K562 (cell line): ENCODE measurements around the gene VTN. TPM values are rescaled to one million over a fixed set of nuclear protein-coding genes. Genes with fewer than 3 reads are reported as not detected.

ENCODE experiments used
- AFF4 ChIP-seq: sonication (generic); formaldehyde crosslinking; IDR thresholded peaks from 2 replicates; pipeline ENCODE4 v1.8.0; 2023; ENCODE audit warnings: mild to moderate bottlenecking, missing genetic modification reagents
- CREB1 ChIP-seq, 2 experiments: sonication (generic) in 1 of 2; formaldehyde crosslinking in 1 of 2; IDR thresholded peaks; 2 replicates each; pipeline versions ENCODE4 v1.6.1 to v1.8.0; 2012 to 2022; ENCODE audit warnings: inconsistent platforms in 1 of 2, mild to moderate bottlenecking in 1 of 2, missing genetic modification reagents in 1 of 2, moderate library complexity in 1 of 2
- ESRRA ChIP-seq: fragments of 450-650 bp; IDR thresholded peaks from 2 replicates; pipeline ENCODE4 v1.6.1; 2014; ENCODE audit warnings: low read depth, mild to moderate bottlenecking, moderate library complexity, borderline replicate concordance
- MAZ ChIP-seq, 2 experiments: fragments of 450-650 bp in 1 of 2; sonication (generic) in 1 of 2; formaldehyde crosslinking; IDR thresholded peaks in 1 of 2; conservative IDR thresholded peaks in 1 of 2; 2 replicates each; pipeline versions ENCODE4 v1.4.0 to v1.5.0; 2020; ENCODE audit warnings: mild to moderate bottlenecking in 1 of 2, missing genetic modification reagents in 1 of 2
- NCOA4 ChIP-seq: fragments of 450-650 bp; IDR thresholded peaks from 2 replicates; pipeline ENCODE4 v1.6.1; 2018; ENCODE audit warnings: mild to moderate bottlenecking; ENCODE audit not compliant: partially characterized antibody
- POLR2G ChIP-seq: fragments of 200-400 bp; formaldehyde crosslinking; IDR thresholded peaks from 2 replicates; pipeline ENCODE4 v1.6.1; 2017; ENCODE audit warnings: low read depth, mild to moderate bottlenecking, antibody characterized with exemption, low read length, moderate library complexity
- RBBP5 ChIP-seq: fragments of 200-600 bp; sonication (generic); IDR thresholded peaks from 2 replicates; pipeline ENCODE4 v1.6.1; 2012; ENCODE audit warnings: borderline replicate concordance, mild to moderate bottlenecking, low read length, control low read depth, inconsistent platforms; ENCODE audit not compliant: insufficient read depth, poor library complexity, severe bottlenecking
- RBM22 ChIP-seq: fragments of 200-400 bp; formaldehyde crosslinking; IDR thresholded peaks from 2 replicates; pipeline ENCODE4 v1.6.1; 2018; ENCODE audit warnings: low read length, low read depth; ENCODE audit not compliant: poor library complexity, severe bottlenecking
- SMAD4 ChIP-seq: fragments of 250-450 bp; sonication (Bioruptor Pico); conservative IDR thresholded peaks from 2 replicates; pipeline ENCODE4 v1.8.0; 2021; ENCODE audit warnings: inconsistent platforms, mild to moderate bottlenecking, moderate library complexity
- USF2 ChIP-seq: sonication (generic); formaldehyde crosslinking; IDR thresholded peaks from 2 replicates; pipeline ENCODE4 v1.5.0; 2020; ENCODE audit warnings: missing genetic modification reagents
- ZNF395 ChIP-seq: fragments of 200-800 bp; sonication (Bioruptor generic); IDR thresholded peaks from 2 replicates; pipeline ENCODE4 v1.6.1; 2017; ENCODE audit warnings: missing genetic modification characterization, missing compliant biosample characterization
- ZNF707 ChIP-seq: fragments of 250-450 bp; sonication (Bioruptor Pico); conservative IDR thresholded peaks from 2 replicates; pipeline ENCODE4 v1.8.0; 2022; ENCODE audit warnings: inconsistent platforms, mild to moderate bottlenecking, moderate library complexity
- ZSCAN29 ChIP-seq: fragments of 450-650 bp; IDR thresholded peaks from 2 replicates; pipeline ENCODE4 v1.6.1; 2017
- polyA plus RNA-seq, 8 experiments: library from polyadenylated mRNA; depleted of rRNA in 4 of 8; stranded (reverse) in 5 of 8; unstranded in 3 of 8; fragments of >200 nt; fragmentation: Nextera tagmentation in 2 of 8; fragmentation: Illumina TruSeq in 1 of 8; extraction: Ambion mirVana in 2 of 8; extraction: Trizol in 1 of 8; gene quantifications; 2 replicates each; pipeline versions ENCODE4 v1.2.1 to v1.2.3, GENCODE V29; 2011 to 2014; ENCODE audit warnings: inconsistent platforms in 1 of 8, missing spikeins in 1 of 8
- total RNA-seq, 7 experiments: library from RNA; depleted of rRNA in 6 of 7; stranded (reverse); fragments of >200 nt in 6 of 7; fragmentation: Illumina TruSeq in 2 of 7; extraction: Trizol in 2 of 7; gene quantifications; 2 replicates each; pipeline versions ENCODE4 v1.2.1 to v1.2.3, GENCODE V29; 2011 to 2021; ENCODE audit warnings: low replicate concordance in 1 of 7
- TF ChIP-seq, protein P1 (sequence below): fragments of 450-650 bp; IDR thresholded peaks from 2 replicates; pipeline ENCODE4 v1.6.1; 2017; ENCODE audit warnings: antibody characterized with exemption, mild to moderate bottlenecking

Gene VTN
- total and polyA plus RNA-seq, 9 of the 15 experiments (the other 6 are each of a cell fraction or from before 2014, with no cell fraction given) = 0.13 to 1.0 (median 0.29) TPM; not detected in 1

- no peak for TF ChIP-seq ZSCAN29
- TF ChIP-seq NCOA4 = no peak
- peak; percentile 71 to 80; a peak in 3 of 4 replicates for TF ChIP-seq MAZ (CRISPR knock-in tag; conservative IDR thresholded peaks at IDR 0.05 in 1 of 2, IDR thresholded peaks at IDR 0.05 in 1 of 2)
- TF ChIP-seq SMAD4 (CRISPR knock-in tag) = 0 out of 2 replicates have a peak, but pooled peaks have one; percentile 53
- TF ChIP-seq RBM22 = peak; percentile 48
- no peak for TF ChIP-seq ZNF395
- TF ChIP-seq, protein P1, sequence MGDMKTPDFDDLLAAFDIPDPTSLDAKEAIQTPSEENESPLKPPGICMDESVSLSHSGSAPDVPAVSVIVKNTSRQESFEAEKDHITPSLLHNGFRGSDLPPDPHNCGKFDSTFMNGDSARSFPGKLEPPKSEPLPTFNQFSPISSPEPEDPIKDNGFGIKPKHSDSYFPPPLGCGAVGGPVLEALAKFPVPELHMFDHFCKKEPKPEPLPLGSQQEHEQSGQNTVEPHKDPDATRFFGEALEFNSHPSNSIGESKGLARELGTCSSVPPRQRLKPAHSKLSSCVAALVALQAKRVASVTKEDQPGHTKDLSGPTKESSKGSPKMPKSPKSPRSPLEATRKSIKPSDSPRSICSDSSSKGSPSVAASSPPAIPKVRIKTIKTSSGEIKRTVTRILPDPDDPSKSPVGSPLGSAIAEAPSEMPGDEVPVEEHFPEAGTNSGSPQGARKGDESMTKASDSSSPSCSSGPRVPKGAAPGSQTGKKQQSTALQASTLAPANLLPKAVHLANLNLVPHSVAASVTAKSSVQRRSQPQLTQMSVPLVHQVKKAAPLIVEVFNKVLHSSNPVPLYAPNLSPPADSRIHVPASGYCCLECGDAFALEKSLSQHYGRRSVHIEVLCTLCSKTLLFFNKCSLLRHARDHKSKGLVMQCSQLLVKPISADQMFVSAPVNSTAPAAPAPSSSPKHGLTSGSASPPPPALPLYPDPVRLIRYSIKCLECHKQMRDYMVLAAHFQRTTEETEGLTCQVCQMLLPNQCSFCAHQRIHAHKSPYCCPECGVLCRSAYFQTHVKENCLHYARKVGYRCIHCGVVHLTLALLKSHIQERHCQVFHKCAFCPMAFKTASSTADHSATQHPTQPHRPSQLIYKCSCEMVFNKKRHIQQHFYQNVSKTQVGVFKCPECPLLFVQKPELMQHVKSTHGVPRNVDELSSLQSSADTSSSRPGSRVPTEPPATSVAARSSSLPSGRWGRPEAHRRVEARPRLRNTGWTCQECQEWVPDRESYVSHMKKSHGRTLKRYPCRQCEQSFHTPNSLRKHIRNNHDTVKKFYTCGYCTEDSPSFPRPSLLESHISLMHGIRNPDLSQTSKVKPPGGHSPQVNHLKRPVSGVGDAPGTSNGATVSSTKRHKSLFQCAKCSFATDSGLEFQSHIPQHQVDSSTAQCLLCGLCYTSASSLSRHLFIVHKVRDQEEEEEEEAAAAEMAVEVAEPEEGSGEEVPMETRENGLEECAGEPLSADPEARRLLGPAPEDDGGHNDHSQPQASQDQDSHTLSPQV = peak; percentile 26; the same call in 1 of the 2 replicates
- peak; percentile 98 for TF ChIP-seq USF2 (CRISPR knock-in tag)
- peak; percentile 99 for TF ChIP-seq POLR2G
- 0 out of 2 replicates have a peak, but pooled peaks have one; percentile 40 for TF ChIP-seq AFF4
- peak; percentile 91 for TF ChIP-seq RBBP5
- TF ChIP-seq ZNF707 (CRISPR knock-in tag) = 0 out of 2 replicates have a peak, but pooled peaks have one; percentile 6
- TF ChIP-seq CREB1 (IDR thresholded peaks at IDR 0.05) = peak; percentile 86
- TF ChIP-seq CREB1 (CRISPR knock-in tag; IDR thresholded peaks at IDR 0.05) = peak; percentile 73; the same call in 1 of the 2 replicates
- peak; percentile 66; the same call in 1 of the 2 replicates for TF ChIP-seq ESRRA
Observed at GRCh38 chr17:28357061-28357900, 12.8 kb downstream of the VTN start, which contains the start of gene POLDIP2 (continued).
